SH-SY5Y (cell line): ENCODE data around the gene LRRFIP2.

Experiments used
- GATA2 ChIP-seq: IDR thresholded peaks from 2 replicates; pipeline ENCODE4 v1.6.1; 2011; ENCODE audit warnings: mild to moderate bottlenecking, low read depth, low read length
- GATA3 ChIP-seq: IDR thresholded peaks from 2 replicates; pipeline ENCODE4 v1.6.1; 2011; ENCODE audit warnings: low read depth, mild to moderate bottlenecking, low read length, moderate library complexity

- no peak for TF ChIP-seq GATA3
- no peak for TF ChIP-seq GATA2
Measured at GRCh38 chr3:37029516-37030163, 144.7 kb downstream of the LRRFIP2 start.
